GM21529 (cell line): ENCODE measurements around the gene PRTG.

Experiments
- ATAC-seq: cut with Tn5 transposase; IDR thresholded peaks from one replicate; pipeline ENCODE4 v1.9.1; 2021; ENCODE audit not compliant: unreplicated experiment

PRTG gene

DNA sequence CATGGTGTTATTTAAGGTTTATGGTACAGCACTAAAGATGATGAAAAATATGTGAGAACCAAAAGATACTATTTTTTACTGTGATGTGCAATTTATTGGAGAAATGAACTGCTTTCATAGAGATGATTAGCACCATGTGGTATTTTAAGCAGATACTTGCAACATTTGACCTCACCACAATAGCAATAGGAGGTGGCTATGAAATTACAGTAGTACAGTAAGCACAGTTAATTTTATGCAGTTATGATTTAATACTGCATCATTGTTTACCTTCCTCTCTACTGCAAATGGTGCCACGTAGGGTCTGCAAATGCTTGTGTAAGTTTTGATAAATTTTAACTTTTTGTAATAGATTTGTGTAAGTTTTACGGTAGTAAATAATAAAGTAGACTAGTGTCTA, 168.9 kb downstream of the PRTG start:
- no peak for ATAC-seq

DNA sequence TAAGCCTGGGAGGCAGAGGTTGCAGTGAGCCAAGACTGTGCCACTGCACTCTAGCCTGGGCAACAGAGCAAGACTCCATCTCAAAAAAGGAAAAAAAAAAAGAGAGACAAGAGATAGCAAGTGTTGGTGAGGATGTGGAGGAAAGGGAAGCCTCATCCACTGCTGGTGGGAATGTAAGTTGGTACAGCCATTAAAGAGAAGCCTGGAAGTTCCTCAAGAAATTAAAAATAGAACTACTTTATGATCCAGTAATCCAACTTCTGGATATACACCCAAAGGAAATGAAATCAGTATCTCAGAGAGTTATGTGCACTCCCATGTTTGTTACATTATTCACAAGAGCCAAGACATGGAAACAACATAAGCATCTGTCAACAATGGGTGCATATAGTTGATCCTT, 169.7 kb downstream of the PRTG start:
- no peak for ATAC-seq

DNA sequence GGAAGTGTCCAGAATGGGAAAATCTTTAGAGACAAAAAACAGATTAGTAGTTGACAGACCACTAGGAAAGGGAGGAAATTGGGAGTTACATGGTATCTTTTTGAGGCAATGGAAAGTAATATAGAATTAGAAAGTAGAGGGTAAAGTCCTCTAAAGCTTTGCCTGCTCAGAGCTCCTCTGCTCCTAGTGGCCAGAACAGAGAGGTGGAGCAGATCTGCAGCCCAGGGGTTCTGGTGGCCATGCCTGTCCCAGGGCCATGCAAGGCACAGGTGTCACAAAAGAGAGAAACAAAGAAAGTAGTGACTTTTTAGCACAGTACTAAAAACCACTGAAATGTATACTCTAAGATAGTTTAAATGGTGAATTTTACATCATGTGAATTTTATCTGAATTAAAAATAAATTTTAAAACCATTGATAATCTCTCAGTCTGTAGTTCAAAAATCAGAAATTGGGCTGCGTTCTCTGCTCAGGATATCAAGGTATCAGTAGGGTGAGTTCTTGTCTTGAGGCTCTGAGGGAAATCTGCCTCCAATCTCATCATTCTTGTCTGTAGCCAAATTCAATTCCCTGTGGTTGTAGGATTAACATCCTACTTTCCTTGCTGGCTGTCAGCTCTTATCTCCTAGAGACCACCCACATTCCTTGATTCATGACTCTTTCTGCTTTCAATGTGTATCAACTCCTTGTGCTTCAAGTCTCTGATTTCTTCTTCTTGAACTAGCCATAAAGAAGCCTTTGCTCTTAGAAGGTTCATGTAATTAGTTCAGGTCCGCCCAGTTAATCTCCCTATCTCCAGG, 178.4 kb downstream of the PRTG start:
- ATAC-seq, result no peak

DNA sequence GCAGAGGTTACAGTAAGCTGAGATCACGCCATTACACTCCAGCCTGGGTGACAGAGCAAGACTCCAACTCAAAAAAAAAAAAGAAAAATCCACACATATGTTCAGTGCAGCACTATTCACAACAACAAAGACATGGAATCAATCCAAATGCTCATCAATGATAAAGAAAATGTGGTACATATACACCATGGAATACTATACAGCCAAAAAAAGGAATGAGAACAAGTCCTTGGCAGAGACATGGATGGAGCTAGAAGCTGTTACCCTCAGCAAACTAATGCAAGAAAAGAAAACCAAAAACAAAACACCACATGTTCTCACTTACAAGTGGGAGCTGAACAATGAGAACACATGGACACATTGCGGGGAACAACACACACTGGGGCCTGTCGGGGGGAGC, 180.4 kb downstream of the PRTG start:
- no peak for ATAC-seq
